ENCODE data around the gene DACH2. TPM values are rescaled to one million over a fixed set of nuclear protein-coding genes. Genes with fewer than 3 reads are reported as not detected.
"Not testable (repeated sequence)": the region's sequence is repeated elsewhere in the genome, so short reads cannot be mapped to it uniquely, and the experiment has no call there.

The DACH2 gene
- total RNA-seq = 3.9 TPM
- 0.18 TPM for polyA plus RNA-seq

DNA sequence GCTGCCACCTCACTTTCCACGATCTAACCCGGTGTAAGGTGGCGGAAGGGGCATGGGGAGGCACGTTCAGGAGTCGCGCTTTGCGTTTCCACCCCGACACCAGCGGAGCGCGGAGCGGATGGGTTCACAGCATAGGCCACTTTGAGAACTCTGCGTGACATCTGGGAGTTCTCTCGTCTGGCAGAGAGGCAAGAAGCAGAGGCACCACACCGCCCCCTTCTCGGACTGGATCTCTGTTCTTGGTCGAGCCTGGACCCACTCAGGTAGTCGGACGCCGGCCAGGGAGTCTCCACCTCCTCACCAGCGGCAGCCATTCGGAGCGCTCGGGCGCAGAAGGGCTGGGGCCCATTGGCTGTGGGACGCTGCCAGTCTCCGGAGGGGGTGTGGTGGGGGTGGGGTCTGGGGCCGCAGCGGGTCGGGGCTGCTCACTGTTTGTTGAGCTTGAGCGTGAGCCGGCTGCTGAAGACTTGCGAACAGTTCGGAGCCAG, at the start of gene DACH2:
Gene DACH2 (plus strand): TSS at position 428 of the 488 bp plus-strand sequence.
- under 1% methylated on average over 34 of the region's 34 CpGs for WGBS
- H3K4me3 ChIP-seq (ENCODE audit: low read depth, low read length) = peak within 1 kb of the TSS; percentile 45
- peak; percentile 55 for DNase-seq (ENCODE audit: extremely low spot score)
- no peaks in the 10 kb centered on the region for H3K36me3 ChIP-seq (ENCODE audit: insufficient read depth)
- no peaks in the 10 kb centered on the region for H3K4me1 ChIP-seq (ENCODE audit: insufficient read depth)
- no peak within 1 kb of the TSS for H3K27ac ChIP-seq (ENCODE audit: low read depth)

DNA sequence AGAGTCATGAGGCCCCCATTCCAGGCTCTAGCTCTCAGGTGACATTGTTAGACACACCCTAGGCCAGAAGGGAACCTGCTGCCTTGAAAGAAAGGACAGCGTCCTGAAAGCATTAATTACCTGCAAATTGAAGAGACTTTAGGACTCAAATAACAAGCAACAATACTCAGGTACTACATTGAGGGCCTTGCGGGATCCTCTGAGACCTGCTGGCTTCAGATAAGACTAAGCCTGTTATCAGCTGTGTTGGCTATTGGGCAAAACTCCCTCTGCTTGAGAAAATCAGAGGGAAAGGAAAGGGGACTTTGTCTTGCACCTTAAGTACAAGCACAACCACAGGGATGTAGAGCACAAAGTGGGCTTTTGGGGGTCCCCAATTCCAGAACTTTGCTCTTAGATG, 45.9 kb upstream of the DACH2 start:
- no peak overlapping the region for H3K27ac ChIP-seq (ENCODE audit: low read depth)
- DNase-seq (ENCODE audit: extremely low spot score) = no peak
- H3K4me1 ChIP-seq (ENCODE audit: insufficient read depth) = no peaks in the 10 kb centered on the region
- H3K36me3 ChIP-seq (ENCODE audit: insufficient read depth) = no peaks in the 10 kb centered on the region
- 84% methylated on average over 2 of the region's 2 CpGs for WGBS
- no peak overlapping the region for H3K4me3 ChIP-seq (ENCODE audit: low read depth, low read length)

DNA sequence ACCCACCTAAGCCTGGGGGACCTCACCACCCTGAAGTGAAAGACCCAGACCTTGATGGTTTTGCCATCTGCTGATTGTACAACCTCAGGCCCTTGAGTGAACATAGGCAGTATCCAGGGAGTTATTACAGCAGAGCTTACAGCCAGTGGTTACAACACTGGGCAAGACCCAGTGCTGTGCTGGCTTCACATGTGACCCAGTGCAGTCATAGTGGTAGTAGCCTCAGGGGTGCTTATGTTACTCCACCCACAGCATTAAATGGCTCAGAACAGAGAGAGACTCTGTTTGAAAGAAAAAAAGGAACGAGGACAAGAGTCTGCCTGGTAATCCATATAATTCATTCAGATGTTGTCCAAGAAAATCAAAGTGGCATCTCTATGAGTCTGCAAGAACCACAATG, 45.2 kb upstream of the DACH2 start:
- 71% methylated on average over 1 of the region's 1 CpG for WGBS
- Histone ChIP-seq H3K27ac (ENCODE audit: low read depth) (no peak overlapping the region), H3K4me3 (ENCODE audit: low read depth, low read length) (no peak overlapping the region), H3K36me3 (ENCODE audit: insufficient read depth) (no peaks in the 10 kb centered on the region), H3K4me1 (ENCODE audit: insufficient read depth) (no peaks in the 10 kb centered on the region)
- no peak for DNase-seq (ENCODE audit: extremely low spot score)

DNA sequence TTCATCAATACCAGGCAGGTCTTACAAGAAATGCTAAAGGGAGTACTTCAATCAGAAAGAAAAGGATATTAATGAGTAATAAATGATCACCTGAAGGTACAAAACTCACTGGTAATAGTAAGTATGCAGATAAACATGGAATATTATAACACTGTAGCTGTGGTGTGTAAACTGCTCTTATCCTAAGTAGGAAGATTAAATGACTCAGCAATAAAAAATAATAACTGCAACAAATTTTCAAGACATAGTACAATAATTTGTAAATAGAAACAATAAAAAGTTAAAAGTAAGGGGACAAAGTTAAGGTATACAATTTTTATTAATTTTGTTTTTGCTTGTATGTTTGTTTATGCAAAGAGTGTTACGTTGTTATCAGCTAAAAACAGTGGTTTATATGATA, 43.7 kb upstream of the DACH2 start:
- H3K27ac ChIP-seq (ENCODE audit: low read depth) = no peak overlapping the region
- H3K4me3 ChIP-seq (ENCODE audit: low read depth, low read length) = no peak overlapping the region

DNA sequence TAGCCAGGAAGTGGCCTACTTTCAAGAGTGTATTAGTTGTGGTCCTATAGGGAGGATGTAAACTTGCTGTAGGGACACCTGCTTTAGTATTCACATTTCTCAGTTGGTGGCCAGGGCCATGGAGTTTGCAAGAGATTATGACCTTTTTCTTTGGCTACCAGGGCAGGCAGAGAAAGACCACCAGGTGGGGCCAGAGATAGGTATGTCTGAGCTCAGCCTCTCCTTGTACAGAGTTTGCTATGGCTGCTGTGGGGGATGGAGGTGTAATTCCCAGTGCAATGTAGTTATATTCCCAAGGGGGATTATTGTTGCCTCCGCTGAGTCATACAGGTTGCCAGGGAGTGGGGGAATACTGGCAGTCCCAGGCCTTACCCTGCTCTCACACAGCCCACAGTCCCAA, 26.3 kb upstream of the DACH2 start:
- no peak overlapping the region for H3K27ac ChIP-seq (ENCODE audit: low read depth)
- no peak overlapping the region for H3K4me3 ChIP-seq (ENCODE audit: low read depth, low read length)
- 92% methylated on average over 1 of the region's 1 CpG for WGBS
- no peak for DNase-seq (ENCODE audit: extremely low spot score)
- H3K36me3 ChIP-seq (ENCODE audit: insufficient read depth) = no peaks in the 10 kb centered on the region
- H3K4me1 ChIP-seq (ENCODE audit: insufficient read depth) = no peaks in the 10 kb centered on the region

More for the DNA sequence above, 43.7 kb upstream of the DACH2 start:
- DNase-seq (ENCODE audit: extremely low spot score) = no peak
- WGBS = 66% methylated on average over 1 of the region's 1 CpG
- H3K4me1 ChIP-seq (ENCODE audit: insufficient read depth) = no peaks in the 10 kb centered on the region
- no peaks in the 10 kb centered on the region for H3K36me3 ChIP-seq (ENCODE audit: insufficient read depth)

DNA sequence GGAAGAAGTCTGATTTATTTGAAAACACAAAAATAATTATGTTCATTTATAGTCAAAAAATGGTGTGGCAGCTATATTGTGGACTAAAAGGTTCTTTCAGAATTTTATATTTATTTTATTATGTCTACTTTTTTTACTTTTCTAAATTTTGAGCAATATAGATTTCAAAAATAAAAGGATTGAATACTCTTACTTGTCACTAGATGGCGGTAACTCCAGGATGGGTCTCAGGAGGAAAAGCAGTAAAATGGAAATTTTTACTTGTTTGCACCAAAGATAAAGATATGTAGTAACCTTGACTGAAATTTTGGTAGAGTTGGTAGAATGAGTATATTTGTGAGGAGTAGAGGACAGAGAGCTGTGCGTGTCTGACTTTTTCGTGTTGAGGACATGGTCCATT, 14.5 kb upstream of the DACH2 start:
- Histone ChIP-seq H3K27ac (ENCODE audit: low read depth) (no peak overlapping the region), H3K4me1 (ENCODE audit: insufficient read depth) (no peaks in the 10 kb centered on the region), H3K4me3 (ENCODE audit: low read depth, low read length) (no peak overlapping the region), H3K36me3 (ENCODE audit: insufficient read depth) (no peaks in the 10 kb centered on the region)
- WGBS = 5% methylated on average over 3 of the region's 3 CpGs
- no peak for DNase-seq (ENCODE audit: extremely low spot score)

- WGBS = 88% methylated on average over 3 of the region's 3 CpGs
- no peaks in the 10 kb centered on the region for H3K36me3 ChIP-seq (ENCODE audit: insufficient read depth)
- DNase-seq (ENCODE audit: extremely low spot score) = no peak
- H3K4me3 ChIP-seq (ENCODE audit: low read depth, low read length) = no peak overlapping the region
- H3K27ac ChIP-seq (ENCODE audit: low read depth) = no peak overlapping the region
- H3K4me1 ChIP-seq (ENCODE audit: insufficient read depth) = no peaks in the 10 kb centered on the region
Measured at GRCh38 chrX:86137071-86137470, 11.2 kb upstream of the DACH2 start.

GRCh38 chrX:86141786-86142185, 6.5 kb upstream of the DACH2 start:
- WGBS = 82% methylated on average over 1 of the region's 1 CpG
- H3K4me3 ChIP-seq (ENCODE audit: low read depth, low read length) = no peak overlapping the region

GRCh38 chrX:86146102-86146501, 2.1 kb upstream of the DACH2 start:
- Histone ChIP-seq H3K27ac (ENCODE audit: low read depth) (no peak overlapping the region), H3K36me3 (ENCODE audit: insufficient read depth) (no peaks in the 10 kb centered on the region), H3K4me3 (ENCODE audit: low read depth, low read length) (no peak overlapping the region), H3K4me1 (ENCODE audit: insufficient read depth) (no peaks in the 10 kb centered on the region)
- DNase-seq (ENCODE audit: extremely low spot score) = no peak
- WGBS = 92% methylated on average over 4 of the region's 4 CpGs

More at GRCh38 chrX:86141786-86142185, 6.5 kb upstream of the DACH2 start:
- no peak for DNase-seq (ENCODE audit: extremely low spot score)
- Histone ChIP-seq H3K4me1 (ENCODE audit: insufficient read depth) (no peaks in the 10 kb centered on the region), H3K36me3 (ENCODE audit: insufficient read depth) (no peaks in the 10 kb centered on the region), H3K27ac (ENCODE audit: low read depth) (no peak overlapping the region)

GRCh38 chrX:86148594-86148993, 343 bp downstream of the DACH2 start:
- Histone ChIP-seq H3K4me1 (ENCODE audit: insufficient read depth) (no peaks in the 10 kb centered on the region), H3K27ac (ENCODE audit: low read depth) (no peak overlapping the region), H3K4me3 (ENCODE audit: low read depth, low read length) (peak overlapping the region; percentile 45), H3K36me3 (ENCODE audit: insufficient read depth) (no peaks in the 10 kb centered on the region)
- WGBS = under 1% methylated on average over 23 of the region's 23 CpGs
- DNase-seq (ENCODE audit: extremely low spot score) = no peak

GRCh38 chrX:86149119-86149518, 868 bp downstream of the DACH2 start:
- WGBS = 2% methylated on average over 11 of the region's 11 CpGs
- H3K36me3 ChIP-seq (ENCODE audit: insufficient read depth) = no peaks in the 10 kb centered on the region
- no peak overlapping the region for H3K27ac ChIP-seq (ENCODE audit: low read depth)
- H3K4me3 ChIP-seq (ENCODE audit: low read depth, low read length) = peak overlapping the region; percentile 45
- H3K4me1 ChIP-seq (ENCODE audit: insufficient read depth) = no peaks in the 10 kb centered on the region
- DNase-seq (ENCODE audit: extremely low spot score) = no peak

GRCh38 chrX:86154553-86154952, 6.3 kb downstream of the DACH2 start:
- DNase-seq (ENCODE audit: extremely low spot score) = no peak
- no peaks in the 10 kb centered on the region for H3K36me3 ChIP-seq (ENCODE audit: insufficient read depth)
- 71% methylated on average over 3 of the region's 3 CpGs for WGBS

GRCh38 chrX:86171366-86171765, 23.1 kb downstream of the DACH2 start:
- Histone ChIP-seq H3K27ac (ENCODE audit: low read depth) (no peak overlapping the region), H3K4me1 (ENCODE audit: insufficient read depth) (no peaks in the 10 kb centered on the region), H3K4me3 (ENCODE audit: low read depth, low read length) (no peak overlapping the region), H3K36me3 (ENCODE audit: insufficient read depth) (no peaks in the 10 kb centered on the region)
- 47% methylated on average over 3 of the region's 3 CpGs for WGBS
- DNase-seq (ENCODE audit: extremely low spot score) = no peak

More at GRCh38 chrX:86154553-86154952, 6.3 kb downstream of the DACH2 start:
- no peak overlapping the region for H3K27ac ChIP-seq (ENCODE audit: low read depth)
- no peaks in the 10 kb centered on the region for H3K4me1 ChIP-seq (ENCODE audit: insufficient read depth)
- no peak overlapping the region for H3K4me3 ChIP-seq (ENCODE audit: low read depth, low read length)

DNA sequence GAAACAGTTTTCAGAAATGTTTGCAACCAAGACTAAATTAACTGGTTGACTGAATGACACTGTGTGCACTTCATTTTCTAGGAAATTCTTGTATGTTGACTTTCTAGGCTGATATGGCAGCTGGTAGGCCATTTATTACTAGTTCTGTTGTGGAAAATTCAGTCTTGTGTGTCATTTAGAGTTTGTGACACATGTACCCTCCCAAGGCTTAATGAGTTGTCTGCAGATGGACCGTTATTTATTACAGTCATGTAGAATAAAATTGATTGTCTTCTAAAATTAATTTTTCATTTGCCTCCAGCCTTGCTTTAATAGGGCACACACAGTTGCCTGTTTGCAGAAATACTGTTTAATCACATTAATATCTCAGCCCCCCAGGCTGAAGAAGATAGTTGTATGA, 30.7 kb downstream of the DACH2 start:
- WGBS = 84% methylated on average over 1 of the region's 1 CpG
- Histone ChIP-seq H3K4me3 (ENCODE audit: low read depth, low read length) (no peak overlapping the region), H3K27ac (ENCODE audit: low read depth) (no peak overlapping the region), H3K4me1 (ENCODE audit: insufficient read depth) (no peaks in the 10 kb centered on the region), H3K36me3 (ENCODE audit: insufficient read depth) (no peaks in the 10 kb centered on the region)
- no peak for DNase-seq (ENCODE audit: extremely low spot score)

DNA sequence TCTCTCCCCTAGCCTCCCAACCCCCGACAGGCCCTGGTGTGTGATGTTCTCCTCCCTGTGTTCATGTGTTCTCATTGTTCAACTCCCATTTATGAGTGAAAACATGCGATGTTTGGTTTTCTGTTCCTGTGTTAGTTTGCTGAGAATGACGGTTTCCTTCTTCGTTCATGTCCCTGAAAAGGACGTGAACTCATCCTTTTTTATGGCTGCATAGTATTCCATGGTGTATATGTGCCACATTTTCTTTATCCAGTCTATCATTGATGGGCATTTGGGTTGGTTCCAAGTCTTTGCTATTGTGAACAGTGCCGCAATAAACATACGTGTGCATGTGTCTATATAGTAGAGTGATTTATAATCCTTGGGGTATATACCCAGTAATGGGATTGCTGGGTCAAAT, 33.1 kb downstream of the DACH2 start:
- WGBS = 98% methylated on average over 7 of the region's 7 CpGs

More for the DNA sequence above, 33.1 kb downstream of the DACH2 start:
- not testable (repeated sequence) for H3K27ac ChIP-seq (ENCODE audit: low read depth); DNase-seq (ENCODE audit: extremely low spot score); H3K4me3 ChIP-seq (ENCODE audit: low read depth, low read length); H3K36me3 ChIP-seq (ENCODE audit: insufficient read depth); H3K4me1 ChIP-seq (ENCODE audit: insufficient read depth)
